Uterus (tissue), 4 donors: ENCODE results near the gene STK11IP. TPM values are rescaled to one million over a fixed set of nuclear protein-coding genes. Genes with fewer than 3 reads are reported as not detected.

Experiments used
- DNase-seq, 2 donors: peaks; one replicate each; pipeline ENCODE4 v3.0.0-alpha.2; 2019 to 2020
- H3K27ac ChIP-seq, 2 donors: fragments of 200-600 bp; sonication (generic); 1 replicate in 1 of 2; 2 replicates in 1 of 2; pipeline ENCODE4 v1.5.1; 2016 to 2018
- H3K27me3 ChIP-seq, 2 donors: fragments of 200-600 bp; sonication (generic); one replicate each; pipeline ENCODE4 v1.5.1; 2018 to 2019; ENCODE audit warnings: control low read depth in 1 of 2
- H3K36me3 ChIP-seq, 2 donors: fragments of 200-600 bp; sonication (generic); one replicate each; pipeline ENCODE4 v1.5.1; 2019; ENCODE audit warnings: control low read depth in 1 of 2
- H3K4me1 ChIP-seq, 2 donors: fragments of 200-600 bp; sonication (generic); one replicate each; pipeline ENCODE4 v1.5.1; 2018 to 2019; ENCODE audit warnings: control low read depth in 1 of 2
- H3K4me3 ChIP-seq, 2 donors: fragments of 200-600 bp; sonication (generic); 1 replicate in 1 of 2; 2 replicates in 1 of 2; pipeline ENCODE4 v1.5.1; 2018 to 2019; ENCODE audit warnings: mild to moderate bottlenecking in 1 of 2
- H3K9me3 ChIP-seq, 2 donors: fragments of 200-600 bp; sonication (generic); one replicate each; pipeline ENCODE4 v1.5.1; 2019; ENCODE audit warnings: control low read depth in 1 of 2
- CTCF ChIP-seq, 4 experiments: fragments of 200-600 bp in 2 of 4; fragments of 450-650 bp in 2 of 4; sonication (generic) in 2 of 4; IDR thresholded peaks; one replicate each; pipeline ENCODE4 v1.5.1; 2016 to 2019; ENCODE audit warnings: antibody characterized with exemption in 4 of 4, mild to moderate bottlenecking in 2 of 4, moderate library complexity in 1 of 4
- POLR2A ChIP-seq, 2 donors: fragments of 450-650 bp; IDR thresholded peaks; one replicate each; pipeline ENCODE4 v1.6.1; 2016; ENCODE audit warnings: antibody characterized with exemption in 2 of 2, mild to moderate bottlenecking in 1 of 2, moderate library complexity in 1 of 2
- intact Hi-C: fragments of 100-400 bp; cut with DNase I; formaldehyde crosslinking; loops from one replicate; pipeline ENCODE4 v1.15.1; 2023; ENCODE audit warnings: low total_unique reads
- total RNA-seq, 4 donors: library from RNA; depleted of rRNA in 3 of 4; stranded (reverse); fragments of >200 nt in 3 of 4; gene quantifications; one replicate each; pipeline versions ENCODE4 v1.1.0 to v1.2.4, GENCODE V29; 2014 to 2023
- donor health status: DM: yes; HTN: yes; CAD: no.

Gene STK11IP
- total RNA-seq, 4 donors from 2014 or later = 0.51 to 28.0 (median 13.1) TPM

- no peak for DNase-seq
- Histone ChIP-seq H3K36me3 (no peaks in the 10 kb centered on the region), H3K9me3 (no peaks in the 10 kb centered on the region), H3K4me1 (peaks cover 3 to 13% of the 10 kb centered on the region in 2 donors), H3K27me3 (no peaks in the 10 kb centered on the region), H3K4me3 (no peak overlapping the region), H3K27ac (no peak overlapping the region)
- TF ChIP-seq POLR2A (IDR thresholded peaks at IDR 0.05) (no peak), CTCF (IDR thresholded peaks at IDR 0.05) (no peak)
- intact Hi-C loops = no loop called here
These were observed 41.2 kb upstream of the STK11IP start for GRCh38 chr2:219556413-219556812.

GRCh38 chr2:219557320-219557719 is 40.3 kb upstream of the STK11IP start:
- Histone ChIP-seq H3K27me3 (no peaks in the 10 kb centered on the region), H3K36me3 (no peaks in the 10 kb centered on the region), H3K4me1 (peaks cover 3 to 5% of the 10 kb centered on the region in 2 donors), H3K4me3 (no peak overlapping the region), H3K27ac (no peak overlapping the region), H3K9me3 (no peaks in the 10 kb centered on the region)
- no peak for DNase-seq
- TF ChIP-seq CTCF (IDR thresholded peaks at IDR 0.05) (no peak), POLR2A (IDR thresholded peaks at IDR 0.05) (no peak)
- intact Hi-C loops = no loop called here

GRCh38 chr2:219557791-219558785 is 39.6 kb upstream of the STK11IP start:
- H3K9me3 ChIP-seq = no peaks in the 10 kb centered on the region
- H3K27me3 ChIP-seq = no peaks in the 10 kb centered on the region
- H3K27ac ChIP-seq = no peak overlapping the region
- peaks cover under 1 to 1% of the 10 kb centered on the region in 2 donors for H3K4me1 ChIP-seq
- no peaks in the 10 kb centered on the region for H3K36me3 ChIP-seq
- no peak overlapping the region for H3K4me3 ChIP-seq
- intact Hi-C loops = no loop called here
- no peak for DNase-seq
- TF ChIP-seq POLR2A (IDR thresholded peaks at IDR 0.05) (no peak), CTCF (IDR thresholded peaks at IDR 0.05) (no peak)

GRCh38 chr2:219559156-219559915 is 38.3 kb upstream of the STK11IP start:
- DNase-seq = no peak
- Histone ChIP-seq H3K4me1 (no peaks in the 10 kb centered on the region), H3K9me3 (no peaks in the 10 kb centered on the region), H3K4me3 (no peak overlapping the region), H3K36me3 (no peaks in the 10 kb centered on the region), H3K27me3 (no peaks in the 10 kb centered on the region), H3K27ac (no peak overlapping the region)
- no peak for TF ChIP-seq POLR2A (IDR thresholded peaks at IDR 0.05)
- no peak for TF ChIP-seq CTCF (IDR thresholded peaks at IDR 0.05)
- intact Hi-C loops = no loop called here
